ENCODE data around the gene TLR7.

Gene TLR7

GRCh38 chrX:12866451-12867377, at the start of gene TLR7:
Gene TLR7, plus strand, starts transcription at chrX:12867072. Its CDS starts 507 bp downstream, at chrX:12867579.
- no peak for DNase-seq

GRCh38 chrX:12817528-12817927, 49.3 kb upstream of the TLR7 start:
- no peak for DNase-seq

GRCh38 chrX:12819222-12819621, 47.6 kb upstream of the TLR7 start:
- no peak for DNase-seq

GRCh38 chrX:12820737-12821136, 46.1 kb upstream of the TLR7 start:
- no peak for DNase-seq

- no peak for DNase-seq
Measured at GRCh38 chrX:12824944-12825343, 41.9 kb upstream of the TLR7 start.

- DNase-seq: no peak
Measured at GRCh38 chrX:12825801-12826200, 41.1 kb upstream of the TLR7 start.

- no peak for DNase-seq
Measured at GRCh38 chrX:12843061-12843667, 23.7 kb upstream of the TLR7 start.

DNA sequence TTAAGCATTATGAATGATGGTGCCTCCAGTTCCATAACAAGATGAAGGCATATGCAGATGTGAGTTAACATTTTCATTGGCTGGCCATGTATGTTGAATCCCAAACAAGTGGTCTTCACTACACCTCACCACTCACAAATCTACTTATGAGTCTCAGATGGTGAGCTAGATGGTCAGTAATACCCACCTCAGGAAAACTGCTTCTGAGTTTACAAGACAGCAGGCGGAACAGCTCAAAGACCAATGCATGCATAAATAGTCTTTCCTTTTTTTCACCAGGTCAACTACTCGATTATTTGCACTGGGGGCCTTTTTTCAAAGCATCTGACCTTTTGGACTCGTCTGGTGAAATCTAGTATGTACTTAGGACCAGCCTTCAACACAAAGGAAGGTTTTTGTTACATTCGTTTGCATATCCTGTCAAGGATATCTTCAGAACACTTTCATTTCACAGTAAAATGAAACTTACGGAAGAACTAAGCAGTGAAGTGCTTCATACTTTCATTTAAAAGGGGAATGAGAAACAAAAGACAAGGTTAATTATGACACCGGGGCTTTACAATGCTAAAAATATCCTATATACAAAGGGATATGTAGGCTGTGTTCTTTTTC, 23.1 kb upstream of the TLR7 start:
- no peak for DNase-seq

- no peak for DNase-seq
Measured at GRCh38 chrX:12844319-12844718, 22.6 kb upstream of the TLR7 start.

- no peak for DNase-seq
Measured at GRCh38 chrX:12865359-12865758, 1.5 kb upstream of the TLR7 start.

DNA sequence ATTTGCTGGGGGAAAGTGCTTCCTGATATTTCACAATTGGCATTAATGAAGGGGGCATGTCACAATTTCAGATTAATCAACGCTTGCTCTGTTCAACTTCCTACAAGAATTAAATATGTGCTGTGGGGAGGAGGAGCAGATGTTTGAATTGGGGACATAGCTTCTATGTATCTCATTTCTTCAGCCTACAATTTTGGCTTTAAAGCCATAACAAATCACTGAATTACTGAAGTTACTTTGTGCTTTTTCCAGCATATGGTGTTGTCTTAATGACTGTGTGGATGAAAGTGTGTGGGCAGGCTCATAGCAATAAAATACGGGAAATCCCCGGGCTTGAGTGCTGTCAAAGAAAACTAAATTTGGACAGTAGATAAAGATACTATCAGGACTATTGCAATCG, 813 bp downstream of the TLR7 start:
- no peak for DNase-seq

GRCh38 chrX:12868747-12869146, 1.9 kb downstream of the TLR7 start:
- no peak for DNase-seq

- DNase-seq: no peak
Measured at GRCh38 chrX:12871257-12871656, 4.4 kb downstream of the TLR7 start.

DNA sequence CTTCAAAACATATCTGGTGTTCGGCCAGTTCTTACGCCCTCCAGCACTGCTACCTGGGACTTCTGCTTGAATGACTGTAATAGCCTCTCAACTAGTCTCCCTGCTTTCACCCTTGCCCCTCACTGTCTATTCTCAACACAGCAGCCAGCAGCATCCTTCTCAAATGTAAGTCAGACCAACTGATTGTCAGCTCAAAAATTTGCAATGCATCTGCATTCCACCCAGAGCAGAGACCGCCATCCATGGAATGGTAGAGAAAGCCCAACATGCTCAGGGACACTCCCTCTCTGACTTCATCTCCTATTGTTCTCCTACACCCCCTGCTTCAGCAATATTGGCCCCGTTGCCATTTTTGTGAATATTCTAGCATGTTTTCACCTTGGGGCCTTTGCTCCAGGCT, 5.9 kb downstream of the TLR7 start:
- no peak for DNase-seq

GRCh38 chrX:12874581-12874980, 7.7 kb downstream of the TLR7 start:
- no peak for DNase-seq

DNA sequence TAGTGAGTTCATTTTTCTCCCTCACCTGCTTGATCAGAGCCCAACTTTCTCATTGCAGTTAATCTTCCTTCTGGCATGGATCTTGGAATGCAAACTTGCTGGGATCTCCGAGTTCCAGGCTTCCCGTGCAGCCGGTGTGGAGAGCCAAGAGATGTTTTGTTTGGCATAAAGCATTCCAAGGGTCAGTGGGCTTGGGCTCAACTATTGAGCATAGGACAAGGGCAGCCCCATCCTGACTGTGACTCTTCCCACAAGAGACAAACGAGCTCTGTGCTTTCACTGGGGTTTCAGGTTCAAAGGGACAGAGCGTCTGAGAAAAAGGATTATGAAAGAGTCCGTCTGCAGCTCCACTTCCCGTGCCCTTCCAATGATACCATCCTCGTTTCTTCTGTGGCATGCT, 10.5 kb downstream of the TLR7 start:
- no peak for DNase-seq

GRCh38 chrX:12878536-12878935, 11.7 kb downstream of the TLR7 start:
- no peak for DNase-seq

DNA sequence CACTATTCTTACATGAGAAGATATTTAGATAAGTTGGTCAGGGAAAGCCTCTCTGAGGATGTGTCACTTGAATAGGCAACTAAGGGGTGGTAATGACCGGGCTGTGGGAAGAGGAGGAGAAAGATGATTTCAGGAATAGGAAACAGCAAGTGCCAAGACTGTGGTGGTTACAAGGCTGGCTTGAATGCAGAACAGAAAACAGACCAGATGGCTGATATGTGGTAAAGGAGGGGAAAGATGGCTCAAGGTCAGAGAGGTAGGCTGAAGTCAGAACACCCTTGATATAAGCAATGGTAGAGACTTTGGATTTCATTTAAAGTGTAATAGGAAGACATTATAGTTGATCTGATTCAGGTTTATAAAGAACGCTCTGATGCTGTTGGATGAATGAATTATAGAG, 15.0 kb downstream of the TLR7 start:
- DNase-seq: no peak

DNA sequence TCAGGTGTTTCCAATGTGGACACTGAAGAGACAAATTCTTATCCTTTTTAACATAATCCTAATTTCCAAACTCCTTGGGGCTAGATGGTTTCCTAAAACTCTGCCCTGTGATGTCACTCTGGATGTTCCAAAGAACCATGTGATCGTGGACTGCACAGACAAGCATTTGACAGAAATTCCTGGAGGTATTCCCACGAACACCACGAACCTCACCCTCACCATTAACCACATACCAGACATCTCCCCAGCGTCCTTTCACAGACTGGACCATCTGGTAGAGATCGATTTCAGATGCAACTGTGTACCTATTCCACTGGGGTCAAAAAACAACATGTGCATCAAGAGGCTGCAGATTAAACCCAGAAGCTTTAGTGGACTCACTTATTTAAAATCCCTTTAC, 18.6 kb downstream of the TLR7 start:
- DNase-seq: no peak

DNA sequence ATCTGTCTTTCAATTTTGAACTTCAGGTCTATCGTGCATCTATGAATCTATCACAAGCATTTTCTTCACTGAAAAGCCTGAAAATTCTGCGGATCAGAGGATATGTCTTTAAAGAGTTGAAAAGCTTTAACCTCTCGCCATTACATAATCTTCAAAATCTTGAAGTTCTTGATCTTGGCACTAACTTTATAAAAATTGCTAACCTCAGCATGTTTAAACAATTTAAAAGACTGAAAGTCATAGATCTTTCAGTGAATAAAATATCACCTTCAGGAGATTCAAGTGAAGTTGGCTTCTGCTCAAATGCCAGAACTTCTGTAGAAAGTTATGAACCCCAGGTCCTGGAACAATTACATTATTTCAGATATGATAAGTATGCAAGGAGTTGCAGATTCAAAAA, 19.7 kb downstream of the TLR7 start:
- DNase-seq: no peak

DNA sequence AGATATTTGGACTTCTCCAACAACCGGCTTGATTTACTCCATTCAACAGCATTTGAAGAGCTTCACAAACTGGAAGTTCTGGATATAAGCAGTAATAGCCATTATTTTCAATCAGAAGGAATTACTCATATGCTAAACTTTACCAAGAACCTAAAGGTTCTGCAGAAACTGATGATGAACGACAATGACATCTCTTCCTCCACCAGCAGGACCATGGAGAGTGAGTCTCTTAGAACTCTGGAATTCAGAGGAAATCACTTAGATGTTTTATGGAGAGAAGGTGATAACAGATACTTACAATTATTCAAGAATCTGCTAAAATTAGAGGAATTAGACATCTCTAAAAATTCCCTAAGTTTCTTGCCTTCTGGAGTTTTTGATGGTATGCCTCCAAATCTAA, 20.3 kb downstream of the TLR7 start:
- no peak for DNase-seq

GRCh38 chrX:12887767-12888166, 20.9 kb downstream of the TLR7 start:
- DNase-seq: no peak

DNA sequence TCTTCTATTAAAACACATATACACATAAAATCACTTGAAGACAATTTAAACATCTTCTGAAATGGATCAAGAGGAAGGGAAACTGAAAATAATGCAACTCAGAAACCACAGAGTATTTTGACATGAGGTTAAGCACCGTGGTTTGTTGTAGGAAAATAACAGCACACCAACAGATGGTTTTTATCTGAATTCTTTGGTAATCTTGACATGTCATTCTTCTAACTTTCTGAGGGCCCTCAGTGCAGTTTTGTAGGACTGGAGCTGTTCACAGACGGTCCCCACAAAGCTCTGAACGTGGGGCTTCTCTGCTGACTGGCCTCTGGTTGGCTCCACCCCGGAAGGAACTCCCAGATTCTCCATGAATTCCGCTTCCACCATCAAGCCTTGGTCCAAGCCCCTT, 23.6 kb downstream of the TLR7 start:
- peak; percentile 38 for DNase-seq

DNA sequence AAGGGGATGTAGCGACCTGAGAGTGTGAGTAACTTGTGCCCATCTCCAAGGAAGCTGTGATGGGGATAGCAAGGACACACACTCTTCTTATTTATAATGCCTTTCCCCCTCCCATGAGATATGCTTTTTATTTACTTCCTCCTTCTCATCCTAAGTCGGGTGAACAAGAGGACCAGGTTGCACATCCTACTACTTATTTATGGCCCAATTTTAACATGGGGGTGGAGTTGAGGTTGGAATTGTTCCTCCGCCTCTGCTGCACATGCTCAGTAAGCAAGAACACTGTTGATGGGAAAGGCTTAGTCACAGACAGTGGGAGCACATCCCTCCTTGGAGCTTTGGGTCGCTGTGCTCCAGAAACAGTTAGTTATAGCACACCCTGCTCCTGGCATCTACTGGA, 24.3 kb downstream of the TLR7 start:
- peak; percentile 44 for DNase-seq

Measured in SIG-M5 (cell line).